C4-2B (cell line): Measurements from ENCODE around the gene LYST.

ENCODE experiments used
- ZFX ChIP-seq: fragments of 450-650 bp; IDR thresholded peaks from 2 replicates; pipeline ENCODE4 v1.6.1; 2017
- TF ChIP-seq, protein P1 (sequence below): fragments of 450-650 bp; conservative IDR thresholded peaks from 2 replicates; pipeline ENCODE4 v1.5.1; 2017; ENCODE audit warnings: mild to moderate bottlenecking

DNA sequence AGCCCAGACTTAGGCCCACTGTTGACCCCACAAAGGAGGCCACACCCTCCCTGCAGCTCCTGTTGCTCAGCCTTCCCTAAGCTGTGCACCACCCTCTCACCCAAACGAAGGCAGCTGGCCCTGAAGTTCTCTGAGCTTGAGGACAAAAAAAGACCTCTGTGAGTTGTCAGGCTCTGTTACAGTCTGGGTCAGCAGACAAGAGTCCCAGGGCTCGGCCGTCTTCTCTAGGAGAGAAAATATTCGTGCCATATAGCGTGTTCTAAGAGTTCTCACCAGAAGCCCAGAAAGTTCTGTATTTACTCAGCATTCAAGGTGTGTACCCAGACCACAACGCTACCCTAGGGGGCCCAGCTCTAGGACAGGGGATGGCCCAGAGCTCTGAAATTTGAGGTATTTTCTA, 25.5 kb upstream of the LYST start:
- no peak for TF ChIP-seq ZFX
- TF ChIP-seq, protein P1, sequence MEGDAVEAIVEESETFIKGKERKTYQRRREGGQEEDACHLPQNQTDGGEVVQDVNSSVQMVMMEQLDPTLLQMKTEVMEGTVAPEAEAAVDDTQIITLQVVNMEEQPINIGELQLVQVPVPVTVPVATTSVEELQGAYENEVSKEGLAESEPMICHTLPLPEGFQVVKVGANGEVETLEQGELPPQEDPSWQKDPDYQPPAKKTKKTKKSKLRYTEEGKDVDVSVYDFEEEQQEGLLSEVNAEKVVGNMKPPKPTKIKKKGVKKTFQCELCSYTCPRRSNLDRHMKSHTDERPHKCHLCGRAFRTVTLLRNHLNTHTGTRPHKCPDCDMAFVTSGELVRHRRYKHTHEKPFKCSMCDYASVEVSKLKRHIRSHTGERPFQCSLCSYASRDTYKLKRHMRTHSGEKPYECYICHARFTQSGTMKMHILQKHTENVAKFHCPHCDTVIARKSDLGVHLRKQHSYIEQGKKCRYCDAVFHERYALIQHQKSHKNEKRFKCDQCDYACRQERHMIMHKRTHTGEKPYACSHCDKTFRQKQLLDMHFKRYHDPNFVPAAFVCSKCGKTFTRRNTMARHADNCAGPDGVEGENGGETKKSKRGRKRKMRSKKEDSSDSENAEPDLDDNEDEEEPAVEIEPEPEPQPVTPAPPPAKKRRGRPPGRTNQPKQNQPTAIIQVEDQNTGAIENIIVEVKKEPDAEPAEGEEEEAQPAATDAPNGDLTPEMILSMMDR, result no peak
